Measurements from ENCODE around the gene SOS2. TPM values are rescaled to one million over a fixed set of nuclear protein-coding genes. Genes with fewer than 3 reads are reported as not detected.

Gene SOS2
- total and polyA plus RNA-seq, 12 donors, result 6.1 to 39.1 (median 27.8) TPM

DNA sequence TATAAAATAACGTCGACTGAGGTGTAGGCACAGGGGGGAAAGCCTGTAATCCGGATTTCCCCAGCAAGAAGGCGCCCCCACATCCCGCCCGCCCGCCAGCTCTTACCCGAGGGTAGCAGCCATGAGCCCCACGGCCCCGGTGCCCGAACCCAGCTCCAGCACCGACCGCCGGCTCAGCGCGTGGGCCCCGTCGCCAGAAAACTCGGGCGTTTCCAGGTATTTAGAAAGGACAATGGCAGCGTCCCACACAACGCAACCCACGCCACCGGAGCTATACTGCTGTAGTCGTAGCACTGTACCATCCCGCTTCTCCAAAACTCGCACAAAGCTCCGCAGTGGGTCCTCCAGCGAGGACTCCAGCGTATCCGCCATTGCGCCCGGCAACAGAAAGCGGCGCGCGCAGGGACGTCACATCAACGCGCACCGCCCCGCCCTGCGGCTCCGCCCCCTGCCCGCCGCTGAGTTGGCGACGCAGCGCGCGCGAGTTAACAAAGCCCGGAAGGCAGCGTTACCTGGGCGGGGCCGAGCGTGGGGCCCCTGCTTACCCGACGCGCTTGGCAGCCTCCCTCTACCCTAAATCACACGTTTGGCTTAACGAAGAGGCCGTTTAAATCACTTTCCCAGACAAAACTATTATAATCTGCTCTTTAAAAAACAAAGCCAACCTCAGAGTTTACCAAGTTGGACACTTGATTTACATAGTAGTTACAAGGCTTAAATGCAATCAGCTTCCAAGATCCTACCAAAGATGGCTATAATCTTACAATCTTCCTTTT, 115.0 kb downstream of the SOS2 start, which contains the start of gene VCPKMT:
VCPKMT (minus strand) TSS at position 392 of the 776 bp plus-strand sequence; CDS start at position 372, 20 bp downstream.
- Histone ChIP-seq H3K36me3 (replicated peaks in 1 of 2) (peaks cover 0 to 22% of the 10 kb centered on the region in 2 donors), H3K9me3 (replicated peaks in 1 of 3) (no peaks in the 10 kb centered on the region), H3K4me3 (peak within 1 kb of the TSS; percentile 21 to 84 (median 44)), H3K27ac (peak within 1 kb of the TSS; percentile 79 to 93 (median 87)), H3K27me3 (no peaks in the 10 kb centered on the region), H3K4me1 (replicated peaks in 1 of 2) (peaks cover 14 to 20% of the 10 kb centered on the region in 2 donors)
- 0 to 2% (median 1%) methylated on average over 19 to 63 of the region's 63 CpGs for WGBS, 4 donors
- DNase-seq, result peak; percentile 93 to 97 (median 94)
- peak; percentile 56 to 93 for TF ChIP-seq POLR2A (IDR thresholded peaks at IDR 0.05)
- TF ChIP-seq, protein P1, sequence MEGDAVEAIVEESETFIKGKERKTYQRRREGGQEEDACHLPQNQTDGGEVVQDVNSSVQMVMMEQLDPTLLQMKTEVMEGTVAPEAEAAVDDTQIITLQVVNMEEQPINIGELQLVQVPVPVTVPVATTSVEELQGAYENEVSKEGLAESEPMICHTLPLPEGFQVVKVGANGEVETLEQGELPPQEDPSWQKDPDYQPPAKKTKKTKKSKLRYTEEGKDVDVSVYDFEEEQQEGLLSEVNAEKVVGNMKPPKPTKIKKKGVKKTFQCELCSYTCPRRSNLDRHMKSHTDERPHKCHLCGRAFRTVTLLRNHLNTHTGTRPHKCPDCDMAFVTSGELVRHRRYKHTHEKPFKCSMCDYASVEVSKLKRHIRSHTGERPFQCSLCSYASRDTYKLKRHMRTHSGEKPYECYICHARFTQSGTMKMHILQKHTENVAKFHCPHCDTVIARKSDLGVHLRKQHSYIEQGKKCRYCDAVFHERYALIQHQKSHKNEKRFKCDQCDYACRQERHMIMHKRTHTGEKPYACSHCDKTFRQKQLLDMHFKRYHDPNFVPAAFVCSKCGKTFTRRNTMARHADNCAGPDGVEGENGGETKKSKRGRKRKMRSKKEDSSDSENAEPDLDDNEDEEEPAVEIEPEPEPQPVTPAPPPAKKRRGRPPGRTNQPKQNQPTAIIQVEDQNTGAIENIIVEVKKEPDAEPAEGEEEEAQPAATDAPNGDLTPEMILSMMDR (IDR thresholded peaks at IDR 0.05), result peak in 1 of 6 experiments; percentile 8
- intact Hi-C loops (cut with DNase I), result no loop called here

DNA sequence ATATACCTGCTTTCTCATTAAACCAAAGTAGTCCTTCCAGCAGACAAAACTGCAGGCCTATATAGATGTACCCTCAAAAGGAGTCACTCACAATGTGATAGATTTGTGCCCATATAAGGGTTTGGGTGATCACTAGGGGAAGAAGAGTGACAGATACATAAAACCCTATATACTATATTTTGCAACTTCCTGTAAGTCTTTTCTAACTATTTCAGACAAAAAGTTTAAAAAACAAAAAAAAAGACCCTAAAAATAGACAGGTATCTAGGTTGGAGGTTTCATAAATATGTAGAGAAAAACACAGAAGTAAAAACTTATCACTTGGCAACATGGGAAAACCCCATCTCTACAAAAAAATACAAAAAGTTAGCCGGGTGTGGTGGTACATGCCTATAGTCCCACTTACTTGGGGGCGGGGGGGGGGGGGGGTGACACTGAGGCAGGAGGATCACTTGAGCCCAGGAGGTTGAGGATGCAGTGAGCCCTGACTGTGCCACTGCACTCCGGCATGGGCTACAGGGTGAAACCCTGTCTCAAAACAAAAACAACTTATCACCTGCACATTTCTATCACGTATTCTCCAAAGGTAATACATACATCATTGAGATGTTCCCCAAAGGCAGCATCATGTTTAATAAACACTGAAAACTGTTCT, 117.9 kb downstream of the SOS2 start:
- 82 to 84% (median 82%) methylated on average over 3 to 4 of the region's 4 CpGs for WGBS, 4 donors
- Histone ChIP-seq H3K27me3 (no peaks in the 10 kb centered on the region), H3K36me3 (replicated peaks in 1 of 2) (peaks cover 0 to 45% of the 10 kb centered on the region in 2 donors), H3K4me1 (replicated peaks in 1 of 2) (peaks cover 14 to 20% of the 10 kb centered on the region in 2 donors), H3K27ac (no peak overlapping the region), H3K4me3 (no peak overlapping the region), H3K9me3 (replicated peaks in 1 of 3) (no peaks in the 10 kb centered on the region)
- no peak for DNase-seq
- intact Hi-C loops (cut with DNase I), result no loop called here
- TF ChIP-seq POLR2A (IDR thresholded peaks at IDR 0.05), result no peak
- TF ChIP-seq, protein P1 (IDR thresholded peaks at IDR 0.05), result no peak

DNA sequence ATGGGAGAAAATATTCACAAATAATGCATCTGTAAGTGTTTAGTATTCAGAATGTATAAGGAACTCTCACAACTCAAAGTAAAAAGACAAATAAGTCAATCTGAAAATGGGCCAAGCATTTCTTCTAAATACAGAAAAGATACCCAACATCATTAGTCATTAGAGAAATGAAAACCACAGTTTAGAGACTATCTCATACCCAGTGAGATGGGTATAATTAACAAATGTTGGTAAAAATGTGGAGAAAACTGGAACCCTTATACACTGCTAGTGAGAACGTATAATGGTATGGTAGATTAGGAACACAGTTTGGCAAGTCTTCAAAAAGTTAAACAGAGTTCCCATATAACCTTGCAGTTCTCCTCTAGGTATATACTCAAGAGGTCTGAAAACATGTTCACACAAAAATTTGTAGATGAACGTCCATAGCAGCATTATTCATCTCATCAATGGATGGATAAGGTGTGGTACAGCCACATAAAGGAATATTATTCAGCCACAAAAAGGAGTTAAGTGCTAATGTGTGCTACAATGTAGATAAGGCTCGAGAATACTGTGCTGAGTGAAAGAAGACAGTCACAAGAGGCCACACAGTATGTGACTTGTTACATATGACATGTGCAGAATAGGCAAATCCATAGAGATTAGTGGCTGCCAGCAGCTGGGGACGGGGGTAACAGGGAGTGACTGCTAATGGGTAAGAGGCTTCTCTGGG, 120.9 kb downstream of the SOS2 start:
- no peak overlapping the region for H3K27ac ChIP-seq
- intact Hi-C loops (cut with DNase I), result no loop called here
- H3K27me3 ChIP-seq, result no peaks in the 10 kb centered on the region
- H3K4me3 ChIP-seq, result no peak overlapping the region
- WGBS, 4 donors, result 88 to 93% (median 91%) methylated on average over 4 of the region's 4 CpGs
- no peak for TF ChIP-seq POLR2A (IDR thresholded peaks at IDR 0.05)
- TF ChIP-seq, protein P1 (IDR thresholded peaks at IDR 0.05), result no peak
- peaks cover 0 to 49% of the 10 kb centered on the region in 2 donors for H3K36me3 ChIP-seq (replicated peaks in 1 of 2)
- no peaks in the 10 kb centered on the region for H3K9me3 ChIP-seq (replicated peaks in 1 of 3)
- H3K4me1 ChIP-seq (replicated peaks in 1 of 2), result peaks cover 2 to 4% of the 10 kb centered on the region in 2 donors
- DNase-seq, result no peak

DNA sequence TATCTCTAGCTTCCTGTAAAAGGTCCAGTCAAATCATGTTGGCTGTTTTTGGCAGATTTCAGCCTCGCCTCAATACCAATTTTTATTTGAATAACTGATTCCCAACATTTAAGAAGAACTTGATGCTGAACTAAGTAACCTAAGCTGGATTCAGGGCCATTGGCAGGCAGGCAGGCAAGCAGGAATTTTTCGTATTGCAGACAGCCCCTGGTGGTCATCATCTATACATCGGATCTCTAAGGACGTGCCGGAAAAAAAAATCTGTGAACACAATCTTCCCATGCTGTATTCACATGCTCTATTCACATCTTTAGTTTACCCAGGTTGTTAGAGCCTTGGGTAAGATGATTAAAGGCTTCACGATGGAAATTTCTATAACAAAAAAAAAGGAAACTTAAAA, 122.0 kb downstream of the SOS2 start:
- Histone ChIP-seq H3K36me3 (replicated peaks in 1 of 2) (peaks cover 0 to 49% of the 10 kb centered on the region in 2 donors), H3K27me3 (no peaks in the 10 kb centered on the region), H3K4me3 (no peak overlapping the region), H3K27ac (no peak overlapping the region), H3K9me3 (replicated peaks in 1 of 3) (no peaks in the 10 kb centered on the region), H3K4me1 (replicated peaks in 1 of 2) (no peaks in the 10 kb centered on the region)
- intact Hi-C loops (cut with DNase I), result loop anchor here (5.0 to 10.0 kb wide), 4 partner anchors 225 to 252 kb away; no protein-coding TSS in a partner anchor
- WGBS, 4 donors, result 70 to 78% (median 74%) methylated on average over 6 of the region's 6 CpGs
- no peak for DNase-seq
- TF ChIP-seq, protein P1 (IDR thresholded peaks at IDR 0.05), result no peak
- TF ChIP-seq POLR2A (IDR thresholded peaks at IDR 0.05), result no peak

Measured in adrenal gland (tissue), 12 donors.